Thyroid gland (tissue), 4 donors: ENCODE results near the gene PIGR. TPM values are rescaled to one million over a fixed set of nuclear protein-coding genes. Genes with fewer than 3 reads are reported as not detected.

ENCODE experiments used
- DNase-seq, 2 donors: peaks; one replicate each; pipeline ENCODE4 v3.0.0-alpha.2; 2019
- H3K27ac ChIP-seq, 3 donors: fragments of 200-600 bp; sonication (generic); 1 replicate in 2 of 3; 2 replicates in 1 of 3; pipeline ENCODE4 v1.5.1; 2016 to 2019; ENCODE audit warnings: mild to moderate bottlenecking in 1 of 3, moderate library complexity in 1 of 3
- H3K27me3 ChIP-seq: fragments of 200-600 bp; sonication (generic); one replicate; pipeline ENCODE4 v1.5.1; 2019
- H3K36me3 ChIP-seq, 2 donors: fragments of 200-600 bp; sonication (generic); one replicate each; pipeline ENCODE4 v1.5.1; 2016 to 2019
- H3K4me1 ChIP-seq, 2 donors: fragments of 200-600 bp; sonication (generic); one replicate each; pipeline ENCODE4 v1.5.1; 2017 to 2019
- H3K4me3 ChIP-seq, 3 donors: fragments of 200-600 bp; sonication (generic); replicated peaks in 1 of 3; 1 replicate in 2 of 3; 2 replicates in 1 of 3; pipeline ENCODE4 v1.5.1; 2016; ENCODE audit warnings: mild to moderate bottlenecking in 1 of 3
- H3K9me3 ChIP-seq: fragments of 200-600 bp; sonication (generic); one replicate; pipeline ENCODE4 v1.5.1; 2017
- CTCF ChIP-seq, 6 experiments: fragments of 200-600 bp in 3 of 6; fragments of 450-650 bp in 3 of 6; sonication (generic) in 3 of 6; IDR thresholded peaks; one replicate each; pipeline ENCODE4 v1.5.1; 2016 to 2019; ENCODE audit warnings: antibody characterized with exemption in 6 of 6, mild to moderate bottlenecking in 2 of 6, inconsistent platforms in 1 of 6, moderate library complexity in 1 of 6
- POLR2A ChIP-seq, 2 donors: fragments of 450-650 bp; IDR thresholded peaks; one replicate each; pipeline ENCODE4 v1.6.1; 2017; ENCODE audit warnings: antibody characterized with exemption in 2 of 2, mild to moderate bottlenecking in 2 of 2, moderate library complexity in 1 of 2
- WGBS, 2 donors: methylation state at CpG; one replicate each; pipeline ENCODE4 v1.1.5; 2017; 5-methylcytosine and 5-hydroxymethylcytosine counted together
- intact Hi-C: fragments of 100-400 bp; cut with DNase I; formaldehyde crosslinking; loops from one replicate; pipeline ENCODE4 v1.15.1; 2023
- total RNA-seq, 4 donors: library from RNA; depleted of rRNA; stranded (reverse); fragments of >200 nt; gene quantifications; one replicate each; pipeline ENCODE4 v1.2.3, GENCODE V29; 2016

PIGR gene
- total RNA-seq, 4 donors from 2014 or later = 0.11 to 1.2 (median 0.75) TPM; not detected in 1

GRCh38 chr1:206887701-206888100, 58.6 kb downstream of the PIGR start:
- 27 to 31% methylated on average over 4 of the region's 4 CpGs for WGBS, 2 donors
- no peaks in the 10 kb centered on the region for H3K27me3 ChIP-seq
- no peaks in the 10 kb centered on the region for H3K9me3 ChIP-seq
- peaks cover 6 to 14% of the 10 kb centered on the region in 2 donors for H3K4me1 ChIP-seq
- no peak for TF ChIP-seq POLR2A (IDR thresholded peaks at IDR 0.05)
- TF ChIP-seq CTCF (IDR thresholded peaks at IDR 0.05) = no peak
- no peak for DNase-seq
- H3K36me3 ChIP-seq = no peaks in the 10 kb centered on the region
- H3K27ac ChIP-seq = no peak overlapping the region
- no peak overlapping the region for H3K4me3 ChIP-seq
- intact Hi-C loops = no loop called here

GRCh38 chr1:206886831-206887230, 59.4 kb downstream of the PIGR start:
- Histone ChIP-seq H3K4me1 (peaks cover 6 to 14% of the 10 kb centered on the region in 2 donors), H3K27me3 (no peaks in the 10 kb centered on the region), H3K9me3 (no peaks in the 10 kb centered on the region), H3K36me3 (no peaks in the 10 kb centered on the region), H3K4me3 (no peak overlapping the region), H3K27ac (no peak overlapping the region)
- WGBS, 2 donors = 92 to 93% methylated on average over 1 of the region's 1 CpG
- no peak for DNase-seq
- TF ChIP-seq CTCF (IDR thresholded peaks at IDR 0.05) = no peak
- intact Hi-C loops = no loop called here

GRCh38 chr1:206885341-206886060, 60.8 kb downstream of the PIGR start:
- Histone ChIP-seq H3K4me1 (peaks cover 6 to 13% of the 10 kb centered on the region in 2 donors), H3K9me3 (no peaks in the 10 kb centered on the region), H3K36me3 (no peaks in the 10 kb centered on the region), H3K27ac (no peak overlapping the region), H3K4me3 (no peak overlapping the region), H3K27me3 (no peaks in the 10 kb centered on the region)
- WGBS, 2 donors = 83 to 92% methylated on average over 3 of the region's 3 CpGs
- intact Hi-C loops = no loop called here
- TF ChIP-seq CTCF (IDR thresholded peaks at IDR 0.05) = no peak
- no peak for TF ChIP-seq POLR2A (IDR thresholded peaks at IDR 0.05)
- no peak for DNase-seq

GRCh38 chr1:206883876-206884275, 62.4 kb downstream of the PIGR start:
- no peaks in the 10 kb centered on the region for H3K36me3 ChIP-seq
- intact Hi-C loops = no loop called here
- WGBS, 2 donors = 92 to 98% methylated on average over 2 of the region's 2 CpGs
- no peak overlapping the region for H3K4me3 ChIP-seq
- no peaks in the 10 kb centered on the region for H3K27me3 ChIP-seq
- no peak overlapping the region for H3K27ac ChIP-seq
- H3K4me1 ChIP-seq = peaks cover 6 to 11% of the 10 kb centered on the region in 2 donors
- no peaks in the 10 kb centered on the region for H3K9me3 ChIP-seq
- TF ChIP-seq CTCF (IDR thresholded peaks at IDR 0.05) (no peak), POLR2A (IDR thresholded peaks at IDR 0.05) (no peak)
- DNase-seq = no peak

- Histone ChIP-seq H3K36me3 (no peaks in the 10 kb centered on the region), H3K9me3 (no peaks in the 10 kb centered on the region), H3K4me1 (peaks cover 5 to 10% of the 10 kb centered on the region in 2 donors), H3K27me3 (no peaks in the 10 kb centered on the region), H3K27ac (no peak overlapping the region), H3K4me3 (no peak overlapping the region)
- TF ChIP-seq POLR2A (IDR thresholded peaks at IDR 0.05) (no peak), CTCF (IDR thresholded peaks at IDR 0.05) (no peak)
- 92 to 96% methylated on average over 1 of the region's 1 CpG for WGBS, 2 donors
- intact Hi-C loops = no loop called here
- no peak for DNase-seq
Observed at GRCh38 chr1:206883160-206883559, 63.1 kb downstream of the PIGR start.
